NCI-H1048 (cell line): ENCODE measurements around the gene ULK3.

Source experiments
- DNase-seq: peaks from one replicate; lab custom pipeline; 2025; lab: John Stamatoyannopoulos, UW

The ULK3 gene

DNA sequence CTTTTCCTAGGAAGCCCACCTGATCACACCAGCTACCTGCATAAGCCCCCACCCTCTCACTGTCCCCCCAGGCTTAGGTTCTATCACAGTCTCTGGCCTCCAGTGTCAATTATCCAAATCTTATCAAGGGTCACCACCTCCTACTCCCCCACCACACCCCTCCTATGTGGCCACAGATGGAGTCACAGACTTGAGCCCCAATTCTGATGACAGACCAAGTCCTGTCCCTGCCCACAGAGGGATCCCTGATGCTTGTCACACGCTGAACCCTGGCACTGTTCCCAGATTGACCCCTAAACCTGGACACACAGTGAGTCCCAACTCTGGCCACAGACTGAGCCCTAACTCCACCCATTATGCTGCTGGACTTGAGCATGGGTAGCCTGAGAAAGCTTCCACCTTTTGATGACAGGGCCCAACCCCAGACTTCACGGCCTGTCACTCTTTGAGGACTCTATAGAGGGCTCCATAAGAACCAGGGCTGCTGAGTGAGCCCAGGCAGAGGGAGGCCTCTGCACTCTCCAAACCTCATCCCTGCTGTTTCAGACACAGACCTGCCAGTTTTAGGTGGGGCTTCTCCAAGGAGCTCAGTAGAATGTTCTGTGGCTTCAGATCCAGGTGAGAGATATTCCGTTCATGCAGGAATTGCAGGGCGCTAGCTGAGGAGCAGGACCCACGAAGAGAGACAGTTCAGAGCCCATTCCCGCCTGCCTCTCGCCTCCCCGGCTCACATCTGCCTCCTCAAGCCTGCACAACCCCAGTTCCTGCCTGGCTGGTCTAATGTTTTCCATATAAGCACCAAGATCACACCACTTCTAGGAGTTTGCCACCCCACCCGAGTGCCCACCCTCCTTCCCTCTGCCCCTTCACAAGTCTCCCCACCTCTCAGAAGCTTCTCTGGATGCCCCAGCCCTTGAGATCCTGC is 1.8 kb downstream of the ULK3 start:
- no peak for DNase-seq

DNA sequence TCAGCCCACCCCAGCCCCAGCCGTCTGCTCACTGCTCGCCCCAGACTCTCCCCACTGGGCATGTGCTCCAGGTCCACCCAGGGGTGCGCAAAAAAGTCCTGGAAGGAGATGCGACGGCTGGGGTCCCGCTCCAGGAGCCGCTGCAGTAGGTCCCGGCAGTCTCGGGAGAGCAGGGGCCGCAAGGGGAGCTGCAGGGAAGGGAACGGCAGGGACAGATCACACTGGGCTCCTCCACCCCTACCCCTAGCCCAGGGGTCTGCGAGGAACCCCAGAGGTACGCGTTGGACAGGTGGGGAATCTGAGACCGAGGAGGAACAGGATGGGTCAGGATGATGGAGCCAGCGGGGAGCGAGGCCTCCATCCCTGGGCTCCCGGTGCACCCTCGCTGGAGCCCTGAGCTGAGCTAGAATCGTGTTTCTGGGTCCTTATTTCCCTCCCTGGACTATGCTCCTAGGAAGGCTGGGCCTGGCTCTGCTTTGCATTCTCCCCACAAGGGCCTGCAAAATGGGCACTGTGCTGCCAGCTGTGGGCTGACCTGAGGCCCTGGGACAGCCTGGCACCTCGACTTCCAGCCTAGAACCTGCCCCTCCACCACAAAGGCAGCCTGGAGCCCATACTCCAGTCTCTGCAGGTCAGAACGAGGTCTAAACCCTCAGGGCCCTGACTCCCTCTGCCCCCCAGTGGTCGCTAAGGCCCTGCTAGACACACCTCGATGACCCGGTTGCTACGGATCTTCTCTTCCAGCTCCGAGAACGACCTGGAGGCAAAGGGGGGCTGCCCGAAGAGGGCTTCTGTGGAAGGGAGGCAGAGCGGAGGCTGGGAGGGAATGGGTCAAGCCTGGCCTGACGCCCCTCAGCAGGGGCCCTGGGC is 3.2 kb downstream of the ULK3 start:
- DNase-seq: no peak

DNA sequence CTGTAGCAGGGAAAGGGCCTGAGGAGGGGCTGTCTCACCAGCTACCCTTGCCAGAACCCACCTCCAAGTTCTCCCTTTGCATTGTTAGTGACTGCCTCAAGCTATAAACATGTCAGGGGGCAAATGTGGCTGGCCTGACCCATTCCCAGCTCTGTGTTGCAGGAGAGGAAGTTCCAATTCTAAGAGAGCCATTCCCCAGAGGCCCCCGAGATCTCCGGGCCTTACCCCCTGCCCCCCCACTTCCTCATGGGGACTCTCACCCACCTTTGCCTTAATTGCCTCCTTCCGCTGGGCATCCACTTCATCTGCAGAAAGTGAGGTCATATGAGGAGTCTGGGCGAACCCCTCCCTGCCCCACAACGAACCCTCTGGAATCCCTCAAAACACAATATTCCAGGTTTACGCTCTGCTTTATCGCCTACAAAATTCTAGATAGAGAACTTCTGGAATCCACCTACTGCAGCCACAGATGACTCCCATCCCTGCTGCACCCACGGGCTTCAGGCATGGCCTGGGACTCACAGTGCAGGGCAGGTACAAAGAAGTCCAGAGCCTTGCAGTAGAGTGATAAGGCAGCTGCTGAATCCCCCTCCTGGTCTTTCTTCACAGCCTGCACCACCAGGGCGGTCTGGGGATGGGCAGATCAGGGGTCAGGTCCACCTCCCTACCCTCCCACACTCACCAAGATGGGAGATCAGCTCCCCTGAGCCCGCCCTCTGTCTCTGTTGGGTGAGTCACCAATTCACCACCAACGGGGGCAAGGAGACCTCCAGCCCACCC is 4.0 kb downstream of the ULK3 start:
- DNase-seq: no peak

DNA sequence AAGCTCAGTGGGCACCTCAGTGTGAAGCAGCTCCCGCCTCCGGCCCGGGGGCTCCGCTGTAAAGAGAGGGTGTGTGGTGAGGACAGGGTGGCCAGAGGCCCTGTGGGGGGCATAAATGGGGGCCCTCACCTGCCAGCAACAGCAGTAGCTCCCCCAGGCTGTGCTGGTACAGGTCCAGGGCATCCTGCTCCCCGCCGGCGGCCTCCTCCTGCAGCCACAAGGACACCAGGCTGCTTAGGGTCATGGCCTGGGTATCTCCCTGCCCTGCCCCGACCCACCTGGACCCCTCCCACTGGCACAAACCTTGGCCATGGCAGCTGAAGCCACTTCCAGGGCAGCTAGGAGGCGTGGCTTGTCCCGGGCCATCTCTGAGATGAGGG is 4.8 kb downstream of the ULK3 start:
- DNase-seq: no peak

DNA sequence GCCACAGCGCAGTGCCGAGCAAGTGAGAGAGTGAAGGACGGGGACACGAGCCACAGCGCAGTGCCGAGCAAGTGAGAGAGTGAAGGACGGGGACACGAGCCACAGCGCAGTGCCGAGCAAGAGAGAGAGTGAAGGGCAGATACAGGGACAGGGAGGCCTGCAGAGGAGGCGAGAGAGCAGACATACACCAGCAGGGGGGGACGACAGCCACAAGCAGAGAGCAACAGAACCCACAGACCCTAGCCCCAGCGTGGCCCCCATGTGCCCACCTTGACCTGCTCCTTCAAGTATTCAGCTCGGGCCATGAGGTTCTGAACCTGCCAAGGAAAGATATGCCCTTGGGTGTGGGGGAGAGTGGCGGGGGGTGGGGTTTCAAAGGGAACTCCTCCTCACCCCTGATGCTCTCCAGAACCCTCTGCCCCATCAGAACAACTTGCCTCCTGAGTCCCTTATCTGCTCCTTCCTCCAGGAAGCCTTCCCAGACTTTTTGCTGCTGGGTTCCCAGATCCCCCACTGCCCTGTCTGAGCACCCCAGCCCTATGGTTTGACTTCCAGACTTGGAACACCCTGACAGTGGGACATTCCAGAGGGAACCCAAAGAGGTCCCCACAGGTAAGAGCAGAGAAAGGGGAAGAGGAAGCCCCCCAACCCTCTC is 5.3 kb downstream of the ULK3 start:
- DNase-seq: no peak

DNA sequence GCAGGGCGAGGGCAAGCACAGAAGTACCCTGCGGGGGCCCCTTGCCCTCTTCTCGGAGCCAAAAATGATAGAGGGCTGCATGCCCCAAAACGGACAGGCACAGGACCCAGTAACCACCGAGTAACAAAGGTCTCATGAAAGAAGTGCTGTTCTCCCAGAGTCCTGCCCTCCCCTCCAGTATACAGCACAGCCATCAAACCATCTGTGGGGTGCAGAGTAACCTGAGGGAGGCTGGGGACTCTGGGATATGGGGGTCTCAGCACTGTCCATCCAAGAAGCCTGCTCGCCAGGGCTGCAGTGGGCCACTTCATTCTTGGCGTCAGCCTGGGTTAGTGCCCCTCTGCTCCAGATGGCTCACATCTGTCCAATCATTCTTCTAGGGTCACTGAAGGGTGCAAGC is 6.1 kb downstream of the ULK3 start:
- no peak for DNase-seq

DNA sequence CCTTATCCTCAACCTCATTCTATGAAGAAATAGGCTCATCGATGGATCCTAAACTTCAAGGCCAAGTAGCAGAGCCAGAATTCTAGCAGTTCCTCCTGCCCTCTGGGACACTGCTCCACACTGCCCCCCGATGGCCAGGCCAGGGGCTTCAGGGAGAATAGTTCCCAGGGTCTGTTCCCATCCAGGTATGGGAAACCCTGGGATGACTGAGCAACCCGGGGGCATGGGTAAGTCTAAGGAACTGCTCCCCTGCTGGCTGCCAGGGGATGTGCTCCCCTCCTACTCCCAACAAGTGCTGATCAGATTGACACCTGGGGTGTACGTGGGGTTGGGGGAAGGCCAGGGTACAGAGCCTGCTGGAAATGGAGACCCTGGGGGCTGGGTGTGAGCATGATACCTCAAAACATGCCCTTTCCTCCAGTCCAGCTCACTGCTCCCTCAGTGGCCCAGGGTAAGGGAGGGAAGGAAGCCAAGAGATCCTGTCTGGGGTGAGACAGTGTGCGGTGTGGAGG is 7.6 kb downstream of the ULK3 start:
- no peak for DNase-seq

DNA sequence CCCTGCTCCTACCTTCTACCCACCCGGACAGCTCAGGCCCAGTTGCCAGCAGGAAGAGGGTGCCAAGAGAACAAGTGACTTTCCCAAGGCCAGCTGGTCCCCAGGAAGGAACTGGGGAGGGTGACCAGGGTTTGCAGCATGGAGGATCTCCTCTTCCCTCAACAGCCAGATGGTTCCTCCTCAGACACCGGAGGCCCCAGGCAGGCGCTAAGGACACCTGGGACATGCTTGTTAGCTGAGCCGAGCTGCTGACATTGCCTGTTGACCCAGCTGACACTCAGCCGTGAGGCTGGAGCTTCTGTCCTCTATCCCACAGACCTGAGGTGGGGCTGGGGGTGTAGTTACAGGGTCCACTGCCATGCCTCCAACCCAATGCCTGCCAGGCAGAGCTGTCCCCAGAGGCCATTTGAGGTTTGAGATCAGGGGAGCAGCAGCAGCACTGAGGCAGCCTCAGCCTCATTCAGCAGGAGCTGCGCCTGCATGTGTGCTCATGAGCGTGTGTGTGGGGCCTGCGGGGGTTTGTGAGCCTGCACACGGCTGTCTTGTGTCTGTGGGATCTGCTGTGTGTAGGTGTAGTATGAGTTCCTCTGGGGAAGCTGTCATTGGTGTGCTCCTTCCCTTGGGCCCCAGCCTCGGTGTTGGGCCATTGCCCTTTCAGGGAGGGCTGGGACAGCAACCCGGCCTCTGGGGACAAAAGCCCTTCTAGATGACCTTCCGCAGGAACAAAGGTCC is 9.4 kb downstream of the ULK3 start:
- DNase-seq: no peak

DNA sequence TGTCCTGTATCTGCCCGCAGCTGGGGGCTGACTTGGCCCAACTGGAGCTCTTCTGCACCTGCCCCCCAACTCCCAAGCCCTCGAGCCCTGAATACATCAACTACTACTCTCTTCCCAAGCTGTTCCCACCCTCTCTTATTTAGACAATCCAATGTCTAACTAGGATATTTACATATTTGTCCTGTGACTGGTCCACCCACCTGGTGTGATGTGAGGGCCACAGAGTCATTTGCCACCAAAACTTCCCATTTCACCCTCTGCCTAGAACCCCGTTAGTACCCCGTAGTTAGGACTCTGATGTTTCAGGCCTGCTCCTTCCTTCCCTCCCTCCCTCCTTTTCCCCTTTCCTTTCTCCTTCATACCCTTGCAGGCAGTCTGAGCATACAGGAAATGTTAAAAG is 10.1 kb downstream of the ULK3 start:
- DNase-seq: no peak

DNA sequence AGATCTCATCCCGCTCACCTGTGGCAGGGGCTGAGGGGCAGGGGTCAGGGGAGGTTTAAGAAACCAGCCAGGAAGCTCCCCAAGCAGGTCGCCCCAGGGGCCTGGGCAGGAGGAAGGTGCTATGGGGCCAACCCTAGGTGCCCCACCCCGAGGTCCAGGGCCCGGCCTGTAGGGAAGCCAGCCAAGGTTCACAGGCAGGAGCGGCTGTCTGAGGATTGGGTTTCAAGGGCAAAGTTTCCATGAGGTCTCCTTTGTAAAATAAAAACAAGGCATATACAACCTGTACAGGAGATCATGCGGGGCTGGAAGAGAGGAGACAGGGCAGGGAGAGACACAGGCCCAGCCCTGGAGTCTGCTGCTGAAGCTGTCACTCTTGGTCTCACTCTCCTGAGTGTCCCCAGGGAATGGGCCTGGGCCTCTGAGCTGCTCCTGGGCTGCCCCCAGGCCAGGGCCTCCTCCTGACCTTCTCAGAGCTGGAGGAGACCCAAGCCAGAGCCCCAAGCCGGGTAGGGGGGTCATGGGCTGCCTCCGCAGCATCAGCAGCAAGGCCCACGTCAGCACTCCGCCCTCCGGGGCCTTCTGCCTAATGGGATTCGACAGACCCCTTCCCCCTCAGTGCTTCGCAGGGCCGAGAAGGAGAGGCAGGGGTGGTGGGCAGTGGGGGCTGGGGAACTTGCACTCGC is 11.0 kb downstream of the ULK3 start:
- no peak for DNase-seq

DNA sequence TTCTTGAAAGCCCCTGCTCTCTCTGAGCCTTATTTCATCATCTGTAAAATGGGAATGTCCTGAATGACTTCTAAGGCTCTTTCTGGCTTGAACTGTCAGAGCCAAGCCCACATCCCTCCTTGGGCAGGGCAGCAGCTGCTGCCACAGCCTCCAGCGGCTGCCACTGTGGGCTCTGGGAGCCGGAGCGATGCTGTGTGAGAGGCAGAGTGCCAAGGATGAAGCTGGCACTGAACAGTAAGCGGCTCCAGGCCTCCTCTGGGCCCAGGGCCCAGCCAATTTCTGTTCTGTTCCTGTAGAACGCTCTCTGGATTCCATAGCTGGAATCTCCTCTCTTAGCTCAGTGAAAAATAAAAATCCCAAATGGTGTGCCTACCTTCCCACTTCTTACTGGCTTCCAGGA is 12.1 kb downstream of the ULK3 start:
- DNase-seq: no peak

DNA sequence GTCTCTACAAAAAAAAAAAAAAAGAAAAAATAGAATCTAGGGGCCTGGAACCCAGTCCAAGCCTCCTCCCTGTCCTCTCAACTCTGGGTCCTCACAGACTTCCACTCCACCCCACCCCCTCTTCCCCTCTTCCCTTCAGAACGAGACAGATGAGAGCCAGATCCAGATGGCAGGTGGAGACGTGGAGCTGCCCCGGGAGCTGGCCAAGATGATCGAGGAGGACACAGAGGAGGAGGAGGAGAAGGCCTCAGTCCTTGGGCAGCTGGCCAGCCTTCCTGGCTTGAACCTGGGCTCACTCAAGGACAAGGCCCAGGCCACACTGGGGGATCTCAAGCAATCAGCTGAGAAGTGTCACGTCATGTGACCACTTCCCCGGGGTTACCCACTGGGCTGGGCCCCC is 13.0 kb downstream of the ULK3 start:
- no peak for DNase-seq

DNA sequence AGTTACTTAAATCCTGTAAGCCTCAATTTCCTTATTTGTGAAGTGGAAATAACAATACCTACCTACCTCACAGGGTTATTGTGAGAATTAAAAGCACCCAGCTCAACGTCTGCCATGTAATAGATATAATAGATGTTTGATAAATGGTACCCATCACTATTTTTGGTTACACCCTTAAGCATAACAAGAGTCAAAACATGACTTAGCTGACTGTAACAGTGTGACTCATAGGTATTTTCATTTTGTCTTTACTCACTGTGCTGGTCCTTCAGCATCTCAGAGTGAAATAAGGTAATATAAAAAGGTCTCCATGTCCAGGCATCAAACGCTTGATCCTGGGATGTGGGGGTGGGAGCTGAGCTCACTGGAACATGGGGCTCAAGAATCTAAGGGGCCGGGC is 13.5 kb downstream of the ULK3 start:
- no peak for DNase-seq

DNA sequence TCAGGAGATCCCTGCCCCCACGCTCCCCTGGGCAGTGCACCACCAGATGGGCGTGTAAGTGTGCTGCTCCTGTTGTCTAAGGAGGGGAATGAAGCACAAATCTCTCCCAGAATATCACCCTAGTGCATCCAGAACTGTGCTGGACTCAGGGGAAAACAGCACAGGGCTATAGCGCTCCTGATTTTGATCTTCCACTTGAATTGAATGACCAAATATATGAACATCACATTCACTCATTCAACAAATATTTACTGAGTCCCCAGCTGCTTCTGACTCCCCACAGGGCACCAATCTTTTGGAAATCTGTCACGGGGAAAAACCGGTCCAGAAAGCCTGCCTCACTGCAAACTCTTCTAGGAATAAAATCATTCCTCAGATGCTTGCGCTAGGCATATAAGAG is 14.1 kb downstream of the ULK3 start:
- no peak for DNase-seq

DNA sequence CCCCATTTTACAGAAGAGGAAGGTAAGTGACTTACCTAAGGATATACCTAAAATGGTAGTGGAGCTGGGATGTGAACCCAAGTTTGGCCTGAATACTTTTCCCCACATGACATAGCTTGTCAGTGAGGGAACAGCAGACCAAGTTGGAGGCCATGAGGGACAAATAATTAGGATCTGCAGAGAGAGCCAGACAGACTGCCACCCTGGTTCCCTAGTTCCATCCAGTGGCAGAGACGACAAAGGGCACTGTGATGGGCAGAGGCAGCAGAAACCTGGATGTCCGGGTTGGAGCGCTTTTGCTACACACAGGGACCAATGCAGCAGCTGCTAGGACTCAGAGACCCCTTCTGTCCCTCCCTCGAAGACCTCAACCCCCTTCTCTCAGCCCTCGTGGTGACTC is 15.3 kb downstream of the ULK3 start:
- no peak for DNase-seq

DNA sequence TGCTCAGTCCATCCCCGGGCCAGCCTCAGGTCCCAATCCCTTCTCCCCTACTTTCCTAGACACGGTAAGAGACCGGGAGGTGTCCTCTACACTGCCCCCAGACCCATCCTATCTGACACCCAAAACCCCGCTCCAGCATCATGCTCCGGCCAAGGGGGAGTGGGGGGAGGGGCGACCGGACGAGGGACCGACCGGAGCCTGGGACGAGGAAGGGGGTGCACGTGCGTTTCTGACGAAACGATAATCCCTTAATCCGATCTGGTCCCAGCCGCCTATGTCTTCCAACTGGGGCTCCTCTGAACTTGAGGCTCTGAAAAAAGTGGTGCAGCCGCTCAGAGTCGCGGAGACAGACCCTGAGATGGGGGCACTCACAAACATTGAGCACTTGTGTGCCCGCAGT is 16.0 kb downstream of the ULK3 start:
- DNase-seq: no peak

DNA sequence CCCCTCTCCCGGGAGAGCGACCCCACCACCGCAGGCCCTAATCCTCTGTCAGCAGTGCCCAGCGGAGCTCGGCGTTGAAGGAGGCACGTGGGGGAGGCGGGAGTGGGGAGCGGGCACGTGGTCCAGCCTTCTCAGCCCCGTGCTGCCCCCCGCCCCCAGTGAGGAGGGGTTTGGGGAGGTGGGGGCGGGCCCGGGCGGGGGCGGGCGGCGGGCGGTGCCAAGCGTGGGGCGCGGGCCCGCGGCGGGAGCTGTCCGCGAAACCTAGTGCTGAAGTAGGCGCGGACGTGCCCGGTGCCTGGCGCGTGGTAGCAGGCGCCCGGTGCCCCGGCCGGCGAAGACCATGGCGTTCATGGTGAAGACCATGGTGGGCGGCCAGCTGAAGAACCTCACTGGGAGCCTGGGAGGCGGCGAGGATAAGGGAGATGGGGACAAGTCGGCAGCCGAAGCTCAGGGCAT is 16.6 kb downstream of the ULK3 start, which contains the start of gene CPLX3:
Gene CPLX3, plus strand, starts transcription at position 264 of the 456 bp plus-strand sequence. Its CDS starts 77 bp downstream, at position 341.
- DNase-seq: peak; percentile 16

DNA sequence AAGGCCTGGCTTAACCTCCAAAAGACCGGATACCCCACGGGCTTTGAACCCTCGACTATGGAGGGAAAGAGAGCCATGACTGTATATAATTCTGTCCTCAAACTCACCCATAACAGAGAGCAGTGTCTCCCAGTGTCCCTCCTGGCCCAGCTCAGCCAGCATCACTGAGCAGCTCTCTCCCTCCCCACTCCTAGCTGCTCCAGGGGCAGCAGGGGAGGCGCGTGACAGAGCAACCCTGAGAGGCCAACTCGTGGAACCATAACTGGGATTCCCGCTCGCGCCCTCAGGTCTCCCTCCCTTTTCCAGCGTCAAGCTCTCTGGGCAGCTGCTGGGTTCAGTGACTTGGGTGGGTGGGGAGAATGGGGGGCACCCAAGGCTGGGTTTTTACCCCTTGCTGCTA is 17.1 kb downstream of the ULK3 start:
- no peak for DNase-seq

DNA sequence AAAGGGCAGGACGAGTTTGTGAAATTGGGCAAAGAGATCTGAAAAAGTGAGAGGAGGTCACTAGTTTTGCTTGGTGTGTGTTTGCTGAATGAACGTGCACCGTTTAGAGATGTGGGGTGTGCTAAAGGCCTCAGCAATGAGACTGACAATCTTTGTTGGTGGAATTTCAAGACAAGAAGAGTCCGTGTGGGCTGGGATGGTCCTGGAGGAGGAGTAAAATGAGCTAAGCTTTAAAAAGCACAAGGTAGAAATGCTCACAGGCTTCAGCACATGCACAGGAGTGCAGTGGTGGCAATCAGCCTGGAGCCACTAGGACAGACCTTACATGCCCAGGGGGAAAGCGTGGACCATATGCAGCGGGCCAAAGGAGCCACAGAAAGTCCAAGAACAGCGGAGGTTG is 18.0 kb downstream of the ULK3 start:
- no peak for DNase-seq

DNA sequence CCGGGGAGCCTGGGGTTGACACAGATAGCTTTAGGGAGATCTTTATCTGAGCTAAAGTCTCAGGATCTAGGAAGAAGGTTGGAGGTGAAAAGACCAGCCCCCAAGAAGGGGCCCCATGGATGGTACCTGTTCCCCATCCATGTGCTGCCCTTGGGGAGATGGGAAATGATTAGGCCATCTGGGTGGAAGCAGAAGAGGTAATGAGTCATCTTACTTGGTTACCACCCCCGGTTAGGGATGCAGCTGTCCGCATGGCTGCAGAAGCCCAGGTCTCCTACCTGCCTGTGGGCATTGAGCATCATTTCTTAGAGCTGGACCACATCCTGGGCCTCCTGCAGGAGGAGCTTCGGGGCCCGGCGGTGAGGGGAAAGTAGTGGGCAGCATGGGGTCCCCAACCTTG is 19.6 kb downstream of the ULK3 start:
- DNase-seq: no peak
